Right forelimb (tissue), 1 donor: ENCODE measurements around the gene MEPCE.
"Not testable (repeated sequence)": the region's sequence is repeated elsewhere in the genome, so short reads cannot be mapped to it uniquely, and the experiment has no call there.

Experiments
- DNase-seq: peaks from one replicate; pipeline ENCODE4 v3.0.0-alpha.2; 2018

MEPCE gene

GRCh38 chr7:100429637-100430492, at the start of gene MEPCE:
Gene MEPCE (plus strand): TSS chr7:100429831. CDS start chr7:100430019, 188 bp downstream.
- peak; percentile 100 for DNase-seq

GRCh38 chr7:100380196-100380595, 49.4 kb upstream of the MEPCE start:
- DNase-seq, result no peak

GRCh38 chr7:100381531-100382233, 47.9 kb upstream of the MEPCE start:
- not testable (repeated sequence) for DNase-seq

GRCh38 chr7:100382234-100382853, 47.3 kb upstream of the MEPCE start:
- DNase-seq, result not testable (repeated sequence)

GRCh38 chr7:100384628-100385294, 44.9 kb upstream of the MEPCE start:
- DNase-seq, result no peak

- no peak for DNase-seq
These were observed 42.7 kb upstream of the MEPCE start for GRCh38 chr7:100386940-100387339.

- DNase-seq, result no peak
These were observed 41.9 kb upstream of the MEPCE start for GRCh38 chr7:100387695-100388094.

- DNase-seq, result no peak
These were observed 40.1 kb upstream of the MEPCE start for GRCh38 chr7:100389437-100390088.

- DNase-seq, result no peak
These were observed 39.2 kb upstream of the MEPCE start for GRCh38 chr7:100390286-100391009.

- DNase-seq, result no peak
These were observed 36.3 kb upstream of the MEPCE start for GRCh38 chr7:100393233-100393905.

- DNase-seq, result no peak
These were observed 35.6 kb upstream of the MEPCE start for GRCh38 chr7:100394077-100394476.

GRCh38 chr7:100396421-100396982, 33.1 kb upstream of the MEPCE start:
- DNase-seq, result no peak

GRCh38 chr7:100397315-100398081, 32.1 kb upstream of the MEPCE start:
- DNase-seq, result no peak

- no peak for DNase-seq
These were observed 31.4 kb upstream of the MEPCE start for GRCh38 chr7:100398239-100398638.

- DNase-seq, result no peak
These were observed 29.6 kb upstream of the MEPCE start for GRCh38 chr7:100400041-100400440.

- no peak for DNase-seq
These were observed 29.0 kb upstream of the MEPCE start for GRCh38 chr7:100400656-100401055.

- DNase-seq, result no peak
These were observed 27.8 kb upstream of the MEPCE start for GRCh38 chr7:100401811-100402210.

- DNase-seq, result no peak
These were observed 27.4 kb upstream of the MEPCE start for GRCh38 chr7:100402241-100402640.

GRCh38 chr7:100406767-100407166, 22.9 kb upstream of the MEPCE start:
- DNase-seq, result no peak
